Stimulated activated CD4-positive, alpha-beta T cell treated with anti-CD3 and anti-CD28 coated beads, Interleukin-15, amount 100 ng/mL, for 24 hours (primary cell): ENCODE data around the gene PLIN1.

Experiments
- DNase-seq: peaks from one replicate; pipeline ENCODE4 v3.0.0-alpha.2; 2020

Gene PLIN1

GRCh38 chr15:89671687-89672086, 7.5 kb downstream of the PLIN1 start:
- DNase-seq: no peak

DNA sequence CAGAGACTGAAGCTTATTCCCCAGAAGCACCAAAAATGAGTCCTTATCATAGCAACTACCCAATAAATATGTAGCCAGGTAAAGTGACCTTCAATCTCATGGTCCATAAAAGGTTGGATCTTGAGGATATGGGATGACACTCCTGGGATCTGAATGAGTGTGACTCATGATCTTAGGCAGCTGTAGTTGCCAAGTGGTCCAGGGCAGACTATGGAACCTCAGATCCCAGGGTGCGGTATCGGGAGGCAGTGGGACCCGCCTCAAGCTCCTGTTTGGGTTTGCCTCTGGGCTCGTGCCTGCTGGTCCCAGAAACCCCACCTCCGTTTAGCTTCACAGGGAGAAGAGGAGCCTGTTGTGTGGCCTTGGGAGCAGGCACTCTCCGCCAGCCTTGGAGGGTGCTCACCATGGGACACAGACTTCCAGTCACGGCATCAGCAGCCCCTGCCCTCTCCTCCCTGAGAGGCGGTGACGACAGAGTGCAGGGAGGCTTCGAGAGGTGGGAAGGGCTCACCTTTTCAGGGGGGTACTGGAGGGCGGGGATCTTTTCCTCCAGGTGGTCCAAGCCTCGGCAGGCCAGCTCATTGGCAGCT, 8.1 kb downstream of the PLIN1 start:
- no peak for DNase-seq

- no peak for DNase-seq
These were observed 9.2 kb downstream of the PLIN1 start for GRCh38 chr15:89669941-89670340.

- no peak for DNase-seq
These were observed 9.8 kb downstream of the PLIN1 start for GRCh38 chr15:89669309-89669865.

- DNase-seq: no peak
These were observed 11.0 kb downstream of the PLIN1 start for GRCh38 chr15:89668171-89668570.

- no peak for DNase-seq
These were observed 11.5 kb downstream of the PLIN1 start for GRCh38 chr15:89667706-89667960.

GRCh38 chr15:89666858-89667705, 12.1 kb downstream of the PLIN1 start:
- DNase-seq: no peak

GRCh38 chr15:89666184-89666857, 12.8 kb downstream of the PLIN1 start:
- DNase-seq: no peak

DNA sequence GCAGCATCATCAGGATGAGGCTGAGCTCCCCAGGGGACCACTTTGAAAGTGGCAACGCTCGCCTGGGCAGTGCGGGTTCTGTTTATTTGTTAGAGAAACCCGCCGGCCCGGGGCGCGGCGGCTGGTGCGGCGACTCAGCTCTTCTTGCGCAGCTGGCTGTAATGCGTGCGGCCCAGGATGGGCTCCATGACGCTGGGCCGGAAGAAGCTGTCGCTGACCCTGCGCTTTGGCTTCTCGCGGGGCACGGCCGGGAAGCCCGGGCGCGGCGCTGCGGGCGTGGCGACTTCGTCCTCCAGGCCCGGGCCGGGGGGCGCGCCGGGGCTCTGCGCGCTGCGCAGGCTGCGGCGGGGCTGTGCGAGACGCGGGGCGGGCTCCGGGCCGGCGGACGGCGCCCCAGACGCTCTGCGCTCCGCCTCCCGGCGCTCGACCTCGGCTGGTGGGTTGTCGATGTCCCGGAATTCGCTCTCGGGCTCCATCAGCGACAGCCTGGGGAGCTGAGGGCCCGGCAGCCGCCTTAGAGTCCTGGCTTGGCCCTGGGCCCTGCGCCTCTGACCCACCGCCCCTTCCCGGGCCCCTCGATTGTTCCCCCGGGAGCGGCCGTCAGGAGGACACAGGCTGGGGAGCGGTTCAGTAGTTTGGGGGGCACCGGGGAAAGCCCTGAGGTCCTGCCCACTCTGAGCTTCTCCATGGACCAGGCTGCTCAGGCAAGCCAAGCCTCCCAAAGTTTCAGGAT, 13.6 kb downstream of the PLIN1 start:
- peak; percentile 38 for DNase-seq

DNA sequence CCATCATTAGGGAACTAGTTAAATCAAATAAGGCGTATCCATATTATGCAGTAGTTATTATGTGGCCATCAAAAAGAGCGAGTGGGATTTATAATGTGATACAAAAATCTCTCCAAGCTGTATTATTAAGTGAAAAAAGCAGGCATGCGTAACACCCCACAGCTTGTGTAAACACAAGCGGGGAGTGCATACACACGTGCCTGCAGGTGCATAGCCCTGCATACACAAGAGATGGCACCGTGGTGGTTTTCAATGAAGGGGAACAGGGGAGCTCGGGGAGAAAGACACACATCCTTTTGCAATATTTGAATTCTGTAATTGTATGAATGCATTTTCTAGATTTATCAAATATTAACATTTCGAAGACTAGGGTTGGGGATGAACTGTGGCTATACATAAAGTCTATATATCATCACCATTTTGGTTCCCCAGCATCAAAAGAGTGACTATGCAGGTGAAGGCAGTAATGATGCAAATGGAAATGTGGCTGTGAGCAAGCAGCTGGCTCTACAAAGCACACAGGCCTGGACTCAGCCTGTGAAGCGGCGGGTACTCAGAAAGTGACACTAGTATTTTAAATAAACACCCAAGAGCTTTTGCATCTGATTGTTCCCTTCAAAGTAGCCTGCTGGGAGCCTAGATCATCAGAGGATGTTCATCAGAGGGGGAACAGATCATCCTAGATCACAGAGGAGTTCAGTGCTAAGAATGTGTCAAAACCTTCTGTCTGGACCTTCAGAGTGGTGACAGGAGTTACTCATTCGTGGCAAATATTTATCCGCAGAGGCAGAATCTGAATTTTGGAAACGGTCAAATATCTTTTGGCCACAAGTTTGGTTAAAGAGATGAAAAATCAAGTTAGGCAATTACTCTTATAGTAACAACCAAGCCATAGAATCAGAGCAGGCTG, 14.5 kb downstream of the PLIN1 start:
- DNase-seq: no peak

- no peak for DNase-seq
These were observed 16.1 kb downstream of the PLIN1 start for GRCh38 chr15:89662893-89663626.

GRCh38 chr15:89660556-89660955, 18.6 kb downstream of the PLIN1 start:
- no peak for DNase-seq

DNA sequence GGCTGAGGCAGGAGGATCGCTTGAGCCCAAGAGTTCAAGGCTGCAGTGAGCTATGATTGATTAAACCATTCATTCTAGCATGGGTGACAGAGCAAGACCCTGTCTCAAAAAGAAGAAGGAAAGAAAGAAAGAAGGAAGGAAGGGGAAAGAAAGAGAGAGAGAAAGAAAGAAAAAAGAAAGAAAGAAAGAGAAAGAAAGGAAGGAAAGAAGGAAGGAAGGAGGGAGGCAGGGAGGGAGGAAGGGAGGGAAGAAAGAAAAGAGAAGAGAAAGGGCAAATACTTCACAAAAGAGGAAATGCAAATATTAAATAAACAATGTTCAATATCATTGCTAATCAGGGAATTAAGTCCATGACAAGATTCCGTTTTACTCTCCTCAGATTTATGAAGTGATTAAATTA, 19.9 kb downstream of the PLIN1 start:
- DNase-seq: no peak

GRCh38 chr15:89657686-89658200, 21.4 kb downstream of the PLIN1 start:
- DNase-seq: no peak

- DNase-seq: no peak
These were observed 22.9 kb downstream of the PLIN1 start for GRCh38 chr15:89656116-89656815.

DNA sequence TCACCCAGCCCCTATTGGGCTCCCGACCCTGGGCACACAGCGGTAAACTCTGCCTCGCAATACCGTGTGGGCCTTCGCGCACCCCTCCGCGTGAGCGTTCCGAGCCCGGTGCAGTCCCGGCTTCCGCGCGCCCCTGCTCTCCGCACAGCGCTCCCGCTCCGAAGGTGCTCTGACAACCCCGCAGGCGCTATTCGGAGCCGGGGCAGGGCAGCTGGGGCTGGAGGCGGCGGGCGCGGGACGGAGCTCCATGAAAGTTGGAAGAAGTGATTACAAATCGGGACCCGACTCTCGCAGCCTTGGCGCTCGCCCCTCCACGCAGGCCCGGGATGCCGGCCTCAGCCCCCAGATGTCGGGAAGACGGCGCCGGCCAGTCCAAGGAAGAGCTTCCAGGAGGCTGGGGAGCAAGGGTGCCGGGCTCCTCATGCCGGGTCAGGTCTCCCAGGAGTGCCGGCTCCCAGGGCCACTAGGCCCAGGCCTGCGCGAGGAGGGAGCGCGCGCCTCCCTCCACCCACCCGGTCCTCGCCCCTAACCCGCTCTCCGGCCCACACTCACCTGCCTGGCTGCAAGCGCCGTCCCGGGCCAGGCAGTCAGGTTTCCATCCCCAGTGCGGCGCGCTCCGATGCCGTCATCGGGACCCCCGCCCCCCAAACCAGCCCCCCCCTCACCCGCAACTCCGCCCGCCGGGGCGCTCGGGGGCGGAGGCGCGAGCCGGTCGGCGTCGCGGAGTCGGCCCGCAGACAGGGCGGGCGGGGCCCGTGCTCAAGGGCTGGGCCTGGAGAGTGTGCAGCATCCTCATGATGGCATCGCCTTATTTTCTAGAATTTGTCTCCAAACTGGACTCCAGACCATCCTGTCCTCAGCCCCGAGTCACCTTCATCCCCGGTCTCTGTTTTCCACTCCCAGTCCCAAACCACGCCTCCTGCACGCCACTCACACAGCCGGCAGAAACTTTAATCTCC, 24.0 kb downstream of the PLIN1 start, which contains the start of gene KIF7:
KIF7 (minus strand) TSS at position 621 of the 959 bp plus-strand sequence. CDS start 2,537 bp downstream, outside the sequence.
- peak; percentile 45 for DNase-seq

DNA sequence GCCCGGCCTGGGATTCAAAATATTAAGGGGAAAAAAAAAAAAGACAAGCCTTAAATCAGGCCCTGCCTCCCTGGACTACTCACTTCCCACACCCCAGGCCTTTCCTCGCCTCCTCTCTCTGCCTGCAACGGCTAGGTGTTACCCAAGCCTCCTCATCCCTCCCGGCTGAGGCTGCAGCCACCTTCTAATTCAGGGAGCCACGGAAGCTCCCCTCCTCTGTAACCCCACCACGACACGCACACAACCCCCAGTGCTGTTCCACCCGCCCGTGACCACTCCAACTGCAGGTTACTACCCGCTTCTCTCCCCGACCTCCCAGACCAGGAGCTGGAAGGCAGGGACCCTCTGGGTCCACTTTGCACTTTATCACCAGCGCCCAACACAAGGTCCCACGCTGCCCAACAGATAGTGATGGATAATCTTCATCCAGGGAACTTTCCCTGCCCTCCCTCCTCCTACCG, 24.8 kb downstream of the PLIN1 start:
- DNase-seq: no peak

GRCh38 chr15:89653578-89653977, 25.6 kb downstream of the PLIN1 start:
- DNase-seq: no peak

DNA sequence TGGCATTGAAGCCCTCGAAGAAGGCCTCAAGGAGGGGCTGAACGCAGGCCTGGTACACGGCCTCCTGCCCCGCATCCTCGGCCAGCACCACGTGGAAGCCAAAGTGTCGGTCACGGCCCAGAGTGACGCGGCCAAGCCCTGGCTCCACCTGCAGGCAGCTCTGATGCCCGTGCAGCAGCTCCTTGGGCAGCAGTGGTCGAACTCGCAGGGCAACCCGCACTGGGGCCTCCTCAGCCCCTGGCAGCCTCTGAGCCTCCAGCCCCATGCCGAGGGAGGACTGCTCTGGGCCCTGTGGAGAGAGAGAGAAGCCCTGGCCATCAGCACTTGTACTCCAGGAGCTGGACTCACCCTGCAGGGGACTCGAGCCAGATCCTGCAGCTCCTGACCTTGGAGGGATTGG, 26.5 kb downstream of the PLIN1 start:
- no peak for DNase-seq
